ENCODE results near the gene CNGA2. TPM values are rescaled to one million over a fixed set of nuclear protein-coding genes. Genes with fewer than 3 reads are reported as not detected.

The CNGA2 gene
- total and polyA plus RNA-seq, 7 experiments from 2014 or later, result not detected

DNA sequence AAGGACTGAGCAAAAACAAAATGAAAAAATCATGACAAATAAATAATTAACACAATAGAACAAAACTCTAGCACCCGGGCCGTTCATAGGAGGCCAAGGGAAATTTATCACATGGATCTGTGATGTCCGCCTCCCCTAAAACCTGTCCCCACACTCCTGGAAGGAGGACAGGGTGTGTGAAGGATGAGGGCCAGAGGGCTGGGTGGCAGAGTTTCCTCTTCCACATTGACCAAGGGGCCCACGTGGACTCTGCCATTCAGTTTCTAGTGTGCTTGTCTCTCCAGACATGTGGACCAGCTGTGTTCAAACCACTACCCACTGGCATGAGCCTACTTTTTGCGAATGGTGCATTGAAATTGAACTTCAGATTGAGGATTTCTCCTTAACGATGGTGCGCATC lies 33.0 kb upstream of the CNGA2 start:
- DNase-seq (no peak), ATAC-seq (no peak)
- Mint-ChIP-seq H3K36me3 (no peaks in the 10 kb centered on the region), H3K4me1 (no peaks in the 10 kb centered on the region), H3K27me3 (peaks cover 0 to 5% (median 2%) of the 10 kb centered on the region in 5 donors), H3K4me3 (no peak overlapping the region), H3K27ac (no peak overlapping the region), H3K9me3 (no peaks in the 10 kb centered on the region)
- intact Hi-C loops (cut with micrococcal nuclease), result no loop called here
- Histone ChIP-seq H3K4me3 (ENCODE audit: low read length) (no peak overlapping the region), H3K36me3 (ENCODE audit: control insufficient read depth in 2 of 3, insufficient read depth in 3 of 3, low read length in 3 of 3) (no peaks in the 10 kb centered on the region), H3K27ac (ENCODE audit: low read depth, low read length) (no peak overlapping the region), H3K27me3 (ENCODE audit: control insufficient read depth in 2 of 2, insufficient read depth in 2 of 2, low read length in 2 of 2) (no peaks in the 10 kb centered on the region), H3K9me3 (ENCODE audit: control insufficient read depth in 2 of 3, low read length in 3 of 3) (no peaks in the 10 kb centered on the region), H3K4me1 (ENCODE audit: control insufficient read depth in 2 of 2, insufficient read depth in 2 of 2, low read length in 2 of 2) (no peaks in the 10 kb centered on the region)
- CTCF ChIA-PET, result no interaction called here
- POLR2A ChIA-PET, result no interaction called here

DNA sequence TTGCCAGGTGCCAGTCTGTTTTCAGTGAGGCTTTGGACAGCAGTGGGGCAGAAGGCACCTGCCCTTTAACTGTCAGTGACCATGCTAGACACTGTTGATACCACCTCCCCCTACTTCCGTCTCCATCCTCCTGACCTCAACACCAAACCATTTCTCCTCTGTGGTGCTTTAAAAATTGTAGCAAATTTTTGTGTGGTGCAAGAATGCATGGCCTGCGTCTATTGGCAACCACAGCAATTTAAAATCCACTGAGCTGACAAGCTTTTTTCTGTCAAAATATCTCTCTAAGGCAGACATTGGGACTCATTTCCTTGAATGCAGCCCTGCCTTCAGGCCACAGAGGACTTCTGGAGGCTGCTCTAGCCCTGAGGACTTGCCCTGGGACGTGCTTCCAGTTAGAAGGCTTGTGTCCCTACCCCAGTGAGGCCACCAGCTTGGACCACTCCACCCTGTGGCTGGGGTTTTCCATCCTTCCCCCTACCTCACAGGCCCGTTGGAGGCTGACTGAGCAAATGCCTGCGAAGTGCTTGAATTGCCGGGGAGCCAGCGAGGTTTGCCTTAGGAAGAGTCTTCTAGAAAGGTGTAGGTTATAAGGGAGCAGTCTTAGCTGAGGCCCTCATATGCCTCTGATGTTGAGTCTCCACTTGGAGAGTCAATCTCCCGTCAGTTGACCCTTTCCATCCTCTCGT lies 32.4 kb upstream of the CNGA2 start:
- Mint-ChIP-seq H3K4me3 (no peak overlapping the region), H3K36me3 (no peaks in the 10 kb centered on the region), H3K27ac (no peak overlapping the region), H3K27me3 (peaks cover 0 to 3% (median 0%) of the 10 kb centered on the region in 5 donors), H3K9me3 (no peaks in the 10 kb centered on the region), H3K4me1 (no peaks in the 10 kb centered on the region)
- Histone ChIP-seq H3K27me3 (ENCODE audit: control insufficient read depth in 2 of 2, insufficient read depth in 2 of 2, low read length in 2 of 2) (no peaks in the 10 kb centered on the region), H3K36me3 (ENCODE audit: control insufficient read depth in 2 of 3, insufficient read depth in 3 of 3, low read length in 3 of 3) (no peaks in the 10 kb centered on the region), H3K4me3 (ENCODE audit: low read length) (no peak overlapping the region), H3K27ac (ENCODE audit: low read depth, low read length) (no peak overlapping the region), H3K9me3 (ENCODE audit: control insufficient read depth in 2 of 3, low read length in 3 of 3) (no peaks in the 10 kb centered on the region), H3K4me1 (ENCODE audit: control insufficient read depth in 2 of 2, insufficient read depth in 2 of 2, low read length in 2 of 2) (no peaks in the 10 kb centered on the region)
- CTCF ChIA-PET, result no interaction called here
- POLR2A ChIA-PET, result no interaction called here
- DNase-seq (no peak), ATAC-seq (no peak)
- intact Hi-C loops (cut with micrococcal nuclease), result no loop called here

- no peaks in the 10 kb centered on the region for H3K36me3 Mint-ChIP-seq
- no peak for DNase-seq
- no peaks in the 10 kb centered on the region for H3K27me3 ChIP-seq (ENCODE audit: control insufficient read depth in 2 of 2, insufficient read depth in 2 of 2, low read length in 2 of 2)
- ChIA-PET POLR2A (interaction anchor here (0.5 kb wide), 1 partner anchor 155 kb away, joined by 6 read pairs; no protein-coding TSS in a partner anchor), CTCF (no interaction called here)
- H3K36me3 ChIP-seq (ENCODE audit: control insufficient read depth in 2 of 3, insufficient read depth in 3 of 3, low read length in 3 of 3), result no peaks in the 10 kb centered on the region
- H3K4me3 Mint-ChIP-seq, result no peak overlapping the region
- H3K9me3 ChIP-seq (ENCODE audit: control insufficient read depth in 2 of 3, low read length in 3 of 3), result no peaks in the 10 kb centered on the region
- no peaks in the 10 kb centered on the region for H3K4me1 ChIP-seq (ENCODE audit: control insufficient read depth in 2 of 2, insufficient read depth in 2 of 2, low read length in 2 of 2)
- H3K9me3 Mint-ChIP-seq, result no peaks in the 10 kb centered on the region
- ATAC-seq, result no peak
- intact Hi-C loops (cut with micrococcal nuclease), result no loop called here
- H3K27me3 Mint-ChIP-seq, result no peaks in the 10 kb centered on the region
- H3K27ac ChIP-seq (ENCODE audit: low read depth, low read length), result no peak overlapping the region
- no peaks in the 10 kb centered on the region for H3K4me1 Mint-ChIP-seq
- H3K4me3 ChIP-seq (ENCODE audit: low read length), result no peak overlapping the region
- H3K27ac Mint-ChIP-seq, result no peak overlapping the region
Measured at GRCh38 chrX:151702741-151703340, 31.7 kb upstream of the CNGA2 start.

DNA sequence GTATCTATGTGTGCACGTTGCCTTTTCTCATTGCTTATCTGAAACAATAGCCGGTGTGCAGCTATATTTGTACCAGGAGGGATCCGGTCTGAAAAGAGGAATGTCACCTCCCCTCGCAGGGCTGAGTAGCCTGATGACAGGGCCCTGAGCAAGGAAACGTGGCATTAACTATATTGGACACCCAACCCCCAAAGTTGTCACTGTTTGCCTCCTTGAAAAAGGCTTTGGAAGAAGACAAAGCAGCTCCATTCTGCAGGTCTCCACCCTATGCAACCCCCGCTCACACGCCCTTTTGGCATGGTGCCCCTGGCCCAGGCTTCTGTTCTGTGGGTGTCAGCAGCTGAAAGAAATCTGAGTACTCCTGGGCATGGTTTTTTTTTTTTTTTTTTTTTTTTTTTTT lies 31.1 kb upstream of the CNGA2 start:
- no peak overlapping the region for H3K27ac ChIP-seq (ENCODE audit: low read depth, low read length)
- no peak overlapping the region for H3K27ac Mint-ChIP-seq
- no peaks in the 10 kb centered on the region for H3K27me3 ChIP-seq (ENCODE audit: control insufficient read depth in 2 of 2, insufficient read depth in 2 of 2, low read length in 2 of 2)
- H3K4me3 ChIP-seq (ENCODE audit: low read length), result no peak overlapping the region
- H3K27me3 Mint-ChIP-seq, result no peaks in the 10 kb centered on the region
- no peaks in the 10 kb centered on the region for H3K36me3 Mint-ChIP-seq
- H3K4me3 Mint-ChIP-seq, result no peak overlapping the region
- DNase-seq (no peak), ATAC-seq (no peak)
- H3K9me3 Mint-ChIP-seq, result no peaks in the 10 kb centered on the region
- no peaks in the 10 kb centered on the region for H3K4me1 ChIP-seq (ENCODE audit: control insufficient read depth in 2 of 2, insufficient read depth in 2 of 2, low read length in 2 of 2)
- intact Hi-C loops (cut with micrococcal nuclease), result no loop called here
- ChIA-PET POLR2A (interaction anchor here (0.5 kb wide), 1 partner anchor 154 kb away, joined by 6 read pairs; no protein-coding TSS in a partner anchor), CTCF (no interaction called here)
- H3K36me3 ChIP-seq (ENCODE audit: control insufficient read depth in 2 of 3, insufficient read depth in 3 of 3, low read length in 3 of 3), result no peaks in the 10 kb centered on the region
- H3K9me3 ChIP-seq (ENCODE audit: control insufficient read depth in 2 of 3, low read length in 3 of 3), result no peaks in the 10 kb centered on the region
- H3K4me1 Mint-ChIP-seq, result no peaks in the 10 kb centered on the region

- H3K27ac Mint-ChIP-seq, result no peak overlapping the region
- CTCF ChIA-PET, result no interaction called here
Measured at GRCh38 chrX:151704041-151704663, 30.4 kb upstream of the CNGA2 start.

DNA sequence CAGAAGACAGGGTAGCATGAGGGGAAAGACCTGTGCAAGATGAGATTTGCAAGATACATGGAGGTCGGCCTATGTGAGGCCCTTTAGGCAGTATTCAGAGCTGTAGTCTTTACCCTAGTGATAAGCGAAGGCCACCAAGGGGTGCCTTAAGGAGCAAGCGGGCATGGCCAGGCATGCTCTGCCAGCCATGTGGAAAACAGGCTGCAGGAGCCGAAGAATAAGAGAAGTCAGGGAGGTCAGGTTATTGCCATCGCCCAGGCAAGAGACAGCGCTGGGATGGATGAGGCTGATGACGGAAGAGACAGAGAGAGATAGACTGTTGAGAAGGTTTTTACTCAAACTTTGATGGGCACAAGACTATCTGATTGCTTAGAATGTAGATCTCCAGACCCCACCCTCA lies 25.7 kb upstream of the CNGA2 start:
- Histone ChIP-seq H3K27me3 (ENCODE audit: control insufficient read depth in 2 of 2, insufficient read depth in 2 of 2, low read length in 2 of 2) (no peaks in the 10 kb centered on the region), H3K4me3 (ENCODE audit: low read length) (no peak overlapping the region), H3K4me1 (ENCODE audit: control insufficient read depth in 2 of 2, insufficient read depth in 2 of 2, low read length in 2 of 2) (no peaks in the 10 kb centered on the region), H3K9me3 (ENCODE audit: control insufficient read depth in 2 of 3, low read length in 3 of 3) (no peaks in the 10 kb centered on the region), H3K36me3 (ENCODE audit: control insufficient read depth in 2 of 3, insufficient read depth in 3 of 3, low read length in 3 of 3) (no peaks in the 10 kb centered on the region), H3K27ac (ENCODE audit: low read depth, low read length) (no peak overlapping the region)
- no peaks in the 10 kb centered on the region for H3K36me3 Mint-ChIP-seq
- CTCF ChIA-PET, result no interaction called here
- H3K27ac Mint-ChIP-seq, result no peak overlapping the region
- no peak for DNase-seq
- H3K9me3 Mint-ChIP-seq, result no peaks in the 10 kb centered on the region
- H3K4me3 Mint-ChIP-seq, result no peak overlapping the region
- intact Hi-C loops (cut with micrococcal nuclease), result no loop called here
- H3K4me1 Mint-ChIP-seq, result no peaks in the 10 kb centered on the region
- no peak for ATAC-seq
- peaks cover 0 to 7% (median 0%) of the 10 kb centered on the region in 5 donors for H3K27me3 Mint-ChIP-seq
- POLR2A ChIA-PET, result no interaction called here

More at GRCh38 chrX:151704041-151704663, 30.4 kb upstream of the CNGA2 start:
- Mint-ChIP-seq H3K9me3 (no peaks in the 10 kb centered on the region), H3K4me1 (no peaks in the 10 kb centered on the region), H3K27me3 (no peaks in the 10 kb centered on the region), H3K36me3 (no peaks in the 10 kb centered on the region), H3K4me3 (no peak overlapping the region)
- Histone ChIP-seq H3K27ac (ENCODE audit: low read depth, low read length) (no peak overlapping the region), H3K4me3 (ENCODE audit: low read length) (no peak overlapping the region), H3K9me3 (ENCODE audit: control insufficient read depth in 2 of 3, low read length in 3 of 3) (no peaks in the 10 kb centered on the region), H3K36me3 (ENCODE audit: control insufficient read depth in 2 of 3, insufficient read depth in 3 of 3, low read length in 3 of 3) (no peaks in the 10 kb centered on the region), H3K4me1 (ENCODE audit: control insufficient read depth in 2 of 2, insufficient read depth in 2 of 2, low read length in 2 of 2) (no peaks in the 10 kb centered on the region), H3K27me3 (ENCODE audit: control insufficient read depth in 2 of 2, insufficient read depth in 2 of 2, low read length in 2 of 2) (no peaks in the 10 kb centered on the region)
- DNase-seq (no peak), ATAC-seq (no peak)
- intact Hi-C loops (cut with micrococcal nuclease), result no loop called here
- POLR2A ChIA-PET, result no interaction called here

DNA sequence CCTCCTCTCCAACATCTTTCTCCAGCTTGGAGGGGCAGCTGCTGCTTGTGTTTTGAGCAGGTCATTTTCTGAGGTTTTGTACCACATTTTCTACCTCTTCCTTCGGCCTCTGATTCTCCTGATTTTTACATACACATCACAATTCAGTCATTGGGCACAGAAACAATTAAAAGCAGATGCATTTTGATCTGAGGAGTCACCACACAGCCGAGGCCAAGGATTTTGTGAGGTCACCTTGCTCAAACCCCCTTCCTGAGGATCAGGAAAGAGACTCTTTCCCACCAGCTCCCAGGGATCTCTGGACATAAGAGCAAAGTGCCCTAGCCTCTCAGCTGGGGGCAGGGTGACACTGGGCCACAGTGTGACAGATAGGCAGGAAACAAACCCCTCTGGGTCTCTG lies 24.1 kb upstream of the CNGA2 start:
- Mint-ChIP-seq H3K9me3 (no peaks in the 10 kb centered on the region), H3K36me3 (no peaks in the 10 kb centered on the region), H3K4me3 (no peak overlapping the region), H3K27ac (no peak overlapping the region), H3K4me1 (no peaks in the 10 kb centered on the region), H3K27me3 (peaks cover 0 to 7% (median 0%) of the 10 kb centered on the region in 5 donors)
- H3K4me1 ChIP-seq (ENCODE audit: control insufficient read depth in 2 of 2, insufficient read depth in 2 of 2, low read length in 2 of 2), result no peaks in the 10 kb centered on the region
- ChIA-PET POLR2A (no interaction called here), CTCF (no interaction called here)
- intact Hi-C loops (cut with micrococcal nuclease), result no loop called here
- no peaks in the 10 kb centered on the region for H3K36me3 ChIP-seq (ENCODE audit: control insufficient read depth in 2 of 3, insufficient read depth in 3 of 3, low read length in 3 of 3)
- H3K27ac ChIP-seq (ENCODE audit: low read depth, low read length), result no peak overlapping the region
- H3K27me3 ChIP-seq (ENCODE audit: control insufficient read depth in 2 of 2, insufficient read depth in 2 of 2, low read length in 2 of 2), result no peaks in the 10 kb centered on the region
- ATAC-seq (no peak), DNase-seq (no peak)
- H3K9me3 ChIP-seq (ENCODE audit: control insufficient read depth in 2 of 3, low read length in 3 of 3), result no peaks in the 10 kb centered on the region
- H3K4me3 ChIP-seq (ENCODE audit: low read length), result no peak overlapping the region
